ENCODE results near the gene SERPINE2.

Gene SERPINE2

GRCh38 chr2:223937535-223937934, 101.6 kb downstream of the SERPINE2 start:
- DNase-seq: no peak

DNA sequence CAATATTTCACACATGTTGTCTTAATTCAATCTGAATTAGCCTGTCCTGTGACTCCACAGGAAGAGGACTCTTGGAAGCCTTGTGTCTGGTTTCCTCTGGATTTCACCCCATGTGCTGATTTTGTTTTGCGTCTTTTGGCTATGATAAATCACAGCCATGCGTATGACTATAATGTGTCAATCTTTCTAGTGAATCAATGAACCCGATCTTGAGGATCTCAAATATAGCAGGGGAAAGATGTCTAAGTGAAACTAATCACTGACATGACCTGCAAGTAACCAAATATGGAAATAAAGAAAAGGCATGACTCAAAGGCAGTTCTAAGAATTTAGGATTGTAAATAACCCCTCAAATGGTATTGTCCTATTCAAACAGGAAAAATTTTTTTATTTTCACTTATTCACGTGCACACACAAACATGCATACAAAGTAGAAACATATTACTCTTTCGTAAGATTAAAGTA, 102.2 kb downstream of the SERPINE2 start:
- DNase-seq: no peak

DNA sequence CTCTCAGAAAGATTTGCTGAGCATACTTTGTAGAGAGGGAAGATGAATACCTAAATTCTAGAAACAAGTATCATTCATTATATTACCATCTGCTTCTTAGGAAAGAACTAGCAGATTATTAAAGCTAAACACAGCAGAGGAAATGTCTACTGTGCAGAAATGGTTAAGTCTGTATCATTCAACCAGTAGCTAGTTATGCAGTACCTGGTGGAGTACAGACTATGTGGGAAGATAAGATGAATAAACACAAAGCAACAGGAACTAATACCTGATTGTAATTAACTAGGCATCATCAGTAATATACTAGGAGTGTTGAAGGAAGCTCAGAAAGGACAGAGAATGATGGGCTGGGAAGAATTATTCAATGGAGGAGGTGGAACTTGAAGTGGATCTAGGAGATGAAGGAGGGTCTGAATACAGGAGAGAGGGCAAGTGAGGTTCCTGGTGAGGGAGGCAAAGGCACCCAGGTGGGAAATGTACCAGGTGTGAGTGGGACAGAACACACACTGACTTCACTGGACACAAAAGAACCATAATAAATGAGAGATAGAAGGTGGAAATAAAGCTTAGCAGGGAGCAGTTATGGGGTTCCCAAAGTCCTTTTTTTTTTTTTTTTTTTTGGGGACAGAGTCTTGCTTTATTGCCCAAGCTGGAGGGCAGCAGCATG, 103.5 kb downstream of the SERPINE2 start:
- DNase-seq: no peak

GRCh38 chr2:223934870-223935269, 104.2 kb downstream of the SERPINE2 start:
- no peak for DNase-seq

DNA sequence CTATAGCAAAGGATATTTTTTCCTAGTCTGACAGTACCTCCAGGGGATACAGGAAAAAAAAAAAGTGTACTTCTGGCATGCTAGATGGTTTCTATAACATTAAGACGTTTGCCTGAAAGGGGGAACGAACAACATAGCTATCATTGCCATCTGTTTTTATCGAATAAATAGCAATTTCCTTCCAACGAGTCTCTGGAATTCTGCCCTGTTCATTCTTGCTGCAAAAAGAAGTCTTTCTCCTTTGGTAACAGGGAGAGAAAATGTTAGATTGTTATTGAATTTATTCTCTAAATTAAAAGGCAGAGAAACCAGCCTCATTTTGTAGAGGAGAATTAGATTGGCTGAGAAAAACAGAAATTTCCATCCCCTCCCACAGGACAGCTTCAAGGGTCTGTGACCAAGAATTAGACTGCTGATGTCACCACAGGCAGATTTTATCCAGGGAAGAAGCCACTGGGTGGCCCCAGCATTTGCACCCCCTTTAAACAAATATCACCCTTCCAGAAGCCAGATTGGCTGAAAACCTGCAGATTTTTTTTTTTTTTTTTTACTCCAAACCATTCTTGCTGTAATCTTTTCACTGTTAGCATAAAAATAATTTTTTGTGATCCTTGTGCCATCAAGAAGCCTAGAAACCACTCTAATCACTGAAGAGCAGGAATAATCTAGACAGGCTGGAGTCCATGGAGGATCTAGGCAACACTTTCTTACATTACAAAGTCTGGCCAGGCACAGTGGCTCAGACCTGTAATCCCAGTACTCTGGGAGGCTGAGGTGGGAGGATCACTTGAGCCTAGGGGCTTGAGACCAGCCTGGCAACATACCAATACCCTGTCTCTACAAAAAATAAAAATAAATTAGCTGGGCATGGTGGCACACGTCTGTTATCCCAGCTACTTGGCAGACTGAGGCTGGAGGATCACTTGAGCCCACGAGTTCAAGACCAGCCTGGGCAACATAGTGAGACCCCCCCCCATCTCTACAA, 106.0 kb downstream of the SERPINE2 start:
- no peak for DNase-seq

DNA sequence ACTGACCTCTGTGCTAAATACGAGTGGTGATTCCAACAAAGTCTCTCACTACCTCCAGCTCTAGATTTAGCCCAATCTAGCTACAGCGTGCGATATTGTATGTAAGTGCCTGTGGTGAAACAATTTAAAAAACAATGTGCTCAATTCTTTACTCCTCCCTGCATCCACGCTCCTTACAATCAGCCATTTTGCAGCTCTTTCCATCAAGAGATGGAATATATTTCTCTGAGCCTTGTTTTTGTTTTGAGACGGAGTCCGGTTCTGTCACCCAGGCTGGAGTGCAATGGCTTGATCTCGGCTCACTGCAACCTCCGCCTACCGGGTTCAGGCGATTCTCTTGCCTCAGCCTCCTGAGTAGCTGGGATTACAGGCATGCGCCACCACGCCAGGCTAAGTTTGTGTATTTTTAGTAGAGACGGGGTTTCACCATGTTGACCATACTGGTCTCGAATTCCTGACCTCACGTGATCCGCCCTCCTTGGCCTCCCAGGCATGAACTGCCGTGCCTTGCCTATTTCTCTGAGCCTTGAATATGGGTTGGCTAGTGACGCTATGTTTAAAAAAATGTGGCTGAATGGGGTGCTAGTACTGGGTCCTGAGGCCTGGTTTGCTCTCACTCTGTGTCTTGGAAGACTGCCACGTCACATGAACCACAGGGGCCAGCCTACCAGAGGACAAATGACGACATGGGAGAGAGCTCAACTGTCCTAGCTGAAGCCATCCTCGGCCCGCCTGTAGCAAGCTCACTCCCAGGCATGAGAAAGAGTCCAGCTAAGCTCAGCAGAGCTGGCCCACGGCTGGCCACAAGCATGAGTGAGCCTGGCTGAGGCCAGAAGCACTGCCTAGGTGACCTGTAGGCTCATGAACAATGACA, 108.7 kb downstream of the SERPINE2 start:
- no peak for DNase-seq

DNA sequence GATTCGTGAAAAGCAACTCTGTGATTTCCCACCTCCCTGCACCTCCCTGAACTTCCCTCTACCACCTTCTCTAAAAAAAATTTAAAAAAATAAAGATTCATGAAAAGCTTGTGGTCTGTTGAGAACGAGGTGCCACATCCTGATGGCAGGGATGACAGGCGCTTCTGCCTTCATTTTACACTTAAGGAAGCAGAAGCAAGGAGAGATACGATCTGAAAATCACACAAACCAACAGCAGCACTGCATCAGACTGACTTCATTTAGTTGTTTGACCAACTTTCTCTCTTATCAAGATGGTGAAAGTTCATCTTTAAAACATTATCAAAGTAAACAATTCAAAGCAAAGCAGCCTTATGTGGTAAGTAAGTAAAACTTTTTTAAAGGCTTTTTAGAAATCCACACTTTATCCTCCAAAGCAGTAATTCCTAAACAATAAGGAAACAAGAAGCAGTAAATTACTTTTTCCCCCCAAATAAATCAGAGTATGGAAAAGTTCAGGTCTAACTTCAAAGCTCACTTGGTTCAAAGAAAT, 109.4 kb downstream of the SERPINE2 start:
- DNase-seq: no peak

DNA sequence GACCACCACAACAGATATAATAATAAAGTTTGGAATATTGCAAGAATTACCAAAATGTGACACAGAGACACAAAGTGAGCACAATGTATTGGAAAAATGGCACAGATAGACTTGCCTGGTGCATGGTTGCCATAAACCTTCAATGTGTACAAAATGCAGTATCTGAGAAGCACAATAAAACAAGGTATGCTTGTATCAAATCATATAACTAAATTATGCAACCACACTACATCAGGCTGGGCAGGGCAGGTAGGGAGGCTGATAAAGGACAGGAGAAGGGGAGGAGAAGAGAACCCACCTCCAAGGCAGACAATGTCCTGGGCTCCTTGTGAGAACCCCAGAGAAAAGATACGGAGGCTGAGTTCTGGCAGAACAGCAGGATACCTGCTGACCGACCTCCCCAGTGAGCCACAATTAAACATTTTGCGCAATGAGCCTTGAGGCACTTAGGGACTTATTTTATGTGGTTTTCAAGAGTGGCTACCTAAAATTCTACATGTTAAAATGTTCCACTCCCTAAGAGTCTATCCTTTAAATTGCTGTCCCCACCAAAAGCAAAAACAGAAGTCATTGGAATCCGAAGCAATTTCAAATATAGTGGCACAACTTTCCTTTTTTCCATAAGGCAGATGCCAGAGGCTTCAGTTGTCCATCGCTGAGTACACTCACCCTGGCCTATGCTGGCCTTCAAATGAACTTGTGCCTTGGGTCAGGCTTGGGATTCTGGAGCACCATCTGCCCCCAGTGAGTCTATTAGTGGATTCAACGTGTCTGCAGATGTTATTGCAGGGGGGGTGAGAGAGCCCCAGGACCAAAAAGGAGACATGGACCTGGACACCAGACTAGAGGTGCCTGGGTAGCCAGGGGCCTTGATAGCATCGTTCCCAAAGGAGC, 110.7 kb downstream of the SERPINE2 start:
- no peak for DNase-seq

GRCh38 chr2:223925106-223925505, 114.0 kb downstream of the SERPINE2 start:
- DNase-seq: no peak
